HEK293 (cell line): Measurements from ENCODE around the gene TTLL12.
A peak's percentile ranks its signal among the peaks of the same experiment; 100 is the strongest.

ENCODE experiments used
- CTCF ChIA-PET: fragments of 350-600 bp; formaldehyde crosslinking; extraction: SDS; loops from one replicate; lab custom pipeline; 2021; ENCODE audit warnings: antibody characterized with exemption; lab: Yijun Ruan, JAX
- POLR2A ChIA-PET: fragments of 300-600 bp; formaldehyde crosslinking; extraction: SDS; loops from one replicate; lab custom pipeline; 2020; ENCODE audit warnings: antibody characterized with exemption, inconsistent platforms; lab: Yijun Ruan, JAX
- H3K27ac ChIP-seq: fragments of 200-500 bp; sonication (Bioruptor generic); 2 replicates; pipeline ENCODE4 v1.5.1; 2014; ENCODE audit warnings: low read depth, low read length, control low read depth, inconsistent platforms; ENCODE audit errors: extremely low read depth
- H3K36me3 ChIP-seq, 2 experiments: fragments of 200-500 bp in 1 of 2; sonication (Bioruptor generic) in 1 of 2; 1 replicate in 1 of 2; 2 replicates in 1 of 2; pipeline ENCODE4 v1.5.1; 2014 to 2017; ENCODE audit warnings: inconsistent platforms in 2 of 2, low read length in 2 of 2; ENCODE audit not compliant: control insufficient read depth in 2 of 2, insufficient read depth in 1 of 2
- H3K4me1 ChIP-seq: fragments of 200-500 bp; sonication (Bioruptor generic); 2 replicates; pipeline ENCODE4 v1.5.1; 2014; ENCODE audit warnings: mild to moderate bottlenecking, low read length, inconsistent platforms; ENCODE audit not compliant: control insufficient read depth, insufficient read depth
- H3K4me3 ChIP-seq: 2 replicates; pipeline ENCODE4 v1.5.1; 2011; ENCODE audit warnings: low read depth, mild to moderate bottlenecking, control low read depth, low read length, moderate library complexity
- H3K9me3 ChIP-seq: fragments of 200-500 bp; sonication (Bioruptor generic); 2 replicates; pipeline ENCODE4 v1.5.1; 2014; ENCODE audit warnings: low read depth, low read length, inconsistent platforms; ENCODE audit not compliant: control insufficient read depth, insufficient read depth
- GFI1B ChIP-seq: fragments of 450-650 bp; formaldehyde crosslinking; IDR thresholded peaks from 2 replicates; pipeline ENCODE4 v1.5.1; 2016; ENCODE audit warnings: missing biosample characterization, missing genetic modification characterization
- GLI2 ChIP-seq: fragments of 450-650 bp; formaldehyde crosslinking; IDR thresholded peaks from 2 replicates; pipeline ENCODE4; 2017; ENCODE audit warnings: missing biosample characterization, missing genetic modification characterization, low read depth, borderline replicate concordance
- GLIS1 ChIP-seq: fragments of 450-650 bp; formaldehyde crosslinking; IDR thresholded peaks from 2 replicates; pipeline ENCODE4 v1.5.1; 2016; ENCODE audit warnings: missing biosample characterization, missing genetic modification characterization
- GLIS2 ChIP-seq: fragments of 450-650 bp; formaldehyde crosslinking; IDR thresholded peaks from 2 replicates; pipeline ENCODE4 v1.5.1; 2016; ENCODE audit warnings: missing biosample characterization, missing genetic modification characterization
- KLF1 ChIP-seq: fragments of 450-650 bp; formaldehyde crosslinking; IDR thresholded peaks from 2 replicates; pipeline ENCODE4 v1.5.1; 2016; ENCODE audit warnings: missing biosample characterization, missing genetic modification characterization
- KLF8 ChIP-seq: fragments of 450-650 bp; formaldehyde crosslinking; IDR thresholded peaks from 2 replicates; pipeline ENCODE4 v1.5.1; 2016; ENCODE audit warnings: missing biosample characterization, missing genetic modification characterization
- KLF9 ChIP-seq: fragments of 450-650 bp; formaldehyde crosslinking; IDR thresholded peaks from 2 replicates; pipeline ENCODE4 v1.5.1; 2016; ENCODE audit warnings: missing biosample characterization, missing genetic modification characterization, low read depth
- MEIS1 ChIP-seq: sonication (generic); formaldehyde crosslinking; IDR thresholded peaks from 2 replicates; pipeline ENCODE4 v1.8.1; 2022; ENCODE audit warnings: missing genetic modification reagents, mild to moderate bottlenecking, borderline replicate concordance
- RBAK ChIP-seq: fragments of 450-650 bp; formaldehyde crosslinking; IDR thresholded peaks from 2 replicates; pipeline ENCODE4 v1.5.1; 2016; ENCODE audit warnings: missing biosample characterization, missing genetic modification characterization
- ZBTB20 ChIP-seq: fragments of 450-650 bp; formaldehyde crosslinking; IDR thresholded peaks from 2 replicates; pipeline ENCODE4 v1.5.1; 2016; ENCODE audit warnings: missing biosample characterization, missing genetic modification characterization
- ZIC2 ChIP-seq: fragments of 450-650 bp; formaldehyde crosslinking; IDR thresholded peaks from 2 replicates; pipeline ENCODE4 v1.5.1; 2016; ENCODE audit warnings: missing biosample characterization, missing genetic modification characterization
- ZNF10 ChIP-seq: fragments of 450-650 bp; formaldehyde crosslinking; IDR thresholded peaks from 2 replicates; pipeline ENCODE4 v1.5.1; 2017; ENCODE audit warnings: missing biosample characterization, missing genetic modification characterization
- ZNF132 ChIP-seq: fragments of 450-650 bp; formaldehyde crosslinking; IDR thresholded peaks from 2 replicates; pipeline ENCODE4 v1.5.1; 2017; ENCODE audit warnings: missing biosample characterization, missing genetic modification characterization, borderline replicate concordance
- ZNF23 ChIP-seq: fragments of 450-650 bp; formaldehyde crosslinking; IDR thresholded peaks from 2 replicates; pipeline ENCODE4 v1.5.1; 2016; ENCODE audit warnings: missing biosample characterization, missing genetic modification characterization, borderline replicate concordance
- ZNF292 ChIP-seq: fragments of 450-650 bp; formaldehyde crosslinking; IDR thresholded peaks from 2 replicates; pipeline ENCODE4 v1.5.1; 2016; ENCODE audit warnings: low read depth, missing biosample characterization, missing genetic modification characterization, borderline replicate concordance
- ZNF354C ChIP-seq: fragments of 450-650 bp; formaldehyde crosslinking; IDR thresholded peaks from 2 replicates; pipeline ENCODE4 v1.5.1; 2016; ENCODE audit warnings: missing biosample characterization, missing genetic modification characterization, low read depth, borderline replicate concordance
- ZNF423 ChIP-seq: fragments of 450-650 bp; formaldehyde crosslinking; IDR thresholded peaks from 2 replicates; pipeline ENCODE4 v1.5.1; 2016; ENCODE audit warnings: missing biosample characterization, missing genetic modification characterization
- ZNF529 ChIP-seq: fragments of 450-650 bp; formaldehyde crosslinking; IDR thresholded peaks from 2 replicates; pipeline ENCODE4 v1.5.1; 2017; ENCODE audit warnings: missing genetic modification characterization, missing biosample characterization; ENCODE audit not compliant: insufficient replicate concordance
- ZNF544 ChIP-seq: fragments of 450-650 bp; formaldehyde crosslinking; IDR thresholded peaks from 2 replicates; pipeline ENCODE4 v1.5.0; 2017; ENCODE audit warnings: missing biosample characterization, missing genetic modification characterization
- ZNF555 ChIP-seq: fragments of 450-650 bp; formaldehyde crosslinking; conservative IDR thresholded peaks from 2 replicates; pipeline ENCODE4 v1.5.1; 2017; ENCODE audit warnings: missing biosample characterization, mild to moderate bottlenecking, missing genetic modification characterization, inconsistent platforms
- ZNF561 ChIP-seq: fragments of 450-650 bp; IDR thresholded peaks from 2 replicates; pipeline ENCODE4 v1.5.1; 2018; ENCODE audit warnings: missing biosample characterization, missing genetic modification characterization, borderline replicate concordance
- ZNF610 ChIP-seq: fragments of 450-650 bp; formaldehyde crosslinking; IDR thresholded peaks from 2 replicates; pipeline ENCODE4 v1.5.1; 2016; ENCODE audit warnings: missing biosample characterization, missing genetic modification characterization, borderline replicate concordance
- ZNF791 ChIP-seq: fragments of 450-650 bp; formaldehyde crosslinking; IDR thresholded peaks from 2 replicates; pipeline ENCODE4 v1.5.1; 2016; ENCODE audit warnings: missing biosample characterization, missing genetic modification characterization
- TF ChIP-seq, protein P1 (sequence below): IDR thresholded peaks from 2 replicates; pipeline ENCODE4 v1.6.1; 2011; ENCODE audit warnings: mild to moderate bottlenecking, low read depth, low read length, borderline replicate concordance
- TF ChIP-seq, protein P2 (sequence below): fragments of 450-650 bp; formaldehyde crosslinking; IDR thresholded peaks from 2 replicates; pipeline ENCODE4 v1.5.1; 2016; ENCODE audit warnings: missing biosample characterization, missing genetic modification characterization
- TF ChIP-seq, protein P3 (sequence below): fragments of 450-650 bp; formaldehyde crosslinking; IDR thresholded peaks from 2 replicates; pipeline ENCODE4 v1.5.1; 2016; ENCODE audit warnings: missing biosample characterization, missing genetic modification characterization
- TF ChIP-seq, protein P4 (sequence below): fragments of 450-650 bp; formaldehyde crosslinking; IDR thresholded peaks from 2 replicates; pipeline ENCODE4 v1.5.1; 2016; ENCODE audit warnings: missing biosample characterization, missing genetic modification characterization
- TF ChIP-seq, protein P5 (sequence below): fragments of 450-650 bp; formaldehyde crosslinking; IDR thresholded peaks from 2 replicates; pipeline ENCODE4 v1.5.1; 2017; ENCODE audit warnings: missing biosample characterization, missing genetic modification characterization
- TF ChIP-seq, protein P6 (sequence below): fragments of 450-650 bp; formaldehyde crosslinking; IDR thresholded peaks from 2 replicates; pipeline ENCODE4 v1.5.1; 2017; ENCODE audit warnings: missing biosample characterization, missing genetic modification characterization

Gene TTLL12

DNA sequence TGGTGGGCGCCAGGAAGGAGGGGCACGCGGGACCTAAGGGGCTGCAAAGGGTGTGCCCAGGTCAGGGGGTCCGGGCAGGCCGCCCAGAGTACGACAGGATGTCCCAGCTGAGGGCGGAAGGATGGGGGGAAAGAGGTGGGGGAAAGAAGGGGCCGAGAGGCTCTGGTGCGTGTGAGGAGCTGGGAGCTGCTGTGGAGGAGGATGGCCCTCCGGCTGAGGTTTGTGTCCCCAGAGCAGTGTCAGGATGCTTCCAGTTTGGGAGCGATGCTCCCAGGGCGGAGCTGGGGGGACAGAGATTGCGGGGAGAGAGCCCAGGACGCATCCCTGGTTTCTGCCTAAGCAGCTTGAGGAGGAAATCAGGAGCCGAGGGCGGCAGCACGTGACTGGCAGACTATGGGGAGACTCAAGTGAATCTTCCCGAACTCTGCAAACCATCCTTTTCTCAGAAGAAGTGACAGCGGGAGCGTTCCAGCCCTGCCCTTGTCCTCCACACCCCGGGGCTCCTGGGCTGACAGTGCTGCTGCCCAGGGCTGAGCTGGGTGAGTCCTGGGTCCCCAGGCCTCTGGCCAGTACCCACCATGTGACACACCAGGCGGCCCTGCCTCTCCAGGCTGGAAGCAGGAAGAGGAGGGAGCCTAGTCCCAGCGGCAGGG lies 19.7 kb upstream of the TTLL12 start:
- POLR2A ChIA-PET = interaction anchor here (0.6 kb wide), 1 partner anchor 19 kb away, joined by 4 read pairs; no protein-coding TSS in a partner anchor

DNA sequence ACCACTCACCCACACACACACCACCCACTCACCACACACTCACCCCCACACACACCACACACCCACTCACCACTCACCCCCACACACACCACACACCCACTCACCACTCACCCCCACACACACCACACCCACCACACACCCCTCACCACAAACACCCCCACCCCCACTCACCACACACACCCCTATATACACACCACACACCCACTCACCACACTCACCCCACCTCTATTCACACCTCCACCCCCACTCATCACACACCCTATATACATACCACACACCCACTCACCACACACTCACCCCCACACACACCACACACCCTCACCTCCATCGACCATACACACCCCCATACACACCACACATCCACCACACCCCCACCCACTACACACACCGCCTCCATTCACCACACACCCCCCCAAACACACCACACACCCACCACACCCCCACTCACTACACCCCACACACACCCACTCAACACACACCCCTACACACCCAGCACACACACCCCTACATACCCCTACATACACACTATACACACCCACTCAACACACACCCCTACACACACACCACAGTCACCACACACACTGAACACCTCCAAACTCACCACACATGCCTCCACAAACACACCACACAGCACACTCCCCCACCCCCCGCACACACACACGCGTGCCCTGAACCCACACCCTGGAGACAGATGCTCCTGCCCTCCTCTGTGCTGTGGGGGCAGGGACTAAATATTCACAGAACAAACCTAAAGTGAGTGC lies 19.0 kb upstream of the TTLL12 start:
- ChIA-PET POLR2A (interaction anchor here (0.6 kb wide), 1 partner anchor 18 kb away, joined by 4 read pairs; no protein-coding TSS in a partner anchor), CTCF (interaction anchor here (1.0 to 1.1 kb wide), 2 partner anchors 11 to 18 kb away, joined by 4 read pairs; no protein-coding TSS in a partner anchor)
- Histone ChIP-seq H3K4me3 (no peak overlapping the region), H3K9me3 (no peaks in the 10 kb centered on the region), H3K27ac (no peak overlapping the region), H3K4me1 (no peaks in the 10 kb centered on the region), H3K36me3 (no peaks in the 10 kb centered on the region)
- TF ChIP-seq ZNF610 (tag by site-specific recombination) (no peak), ZBTB20 (tag by site-specific recombination) (no peak), GLIS2 (tag by site-specific recombination) (0 out of 2 replicates have a peak, but pooled peaks have one; percentile 12), ZNF529 (tag by site-specific recombination) (no peak), KLF8 (tag by site-specific recombination) (peak; percentile 82; the same call in 1 of the 2 replicates), KLF9 (tag by site-specific recombination) (peak; percentile 81), ZIC2 (tag by site-specific recombination) (no peak), ZNF791 (tag by site-specific recombination) (0 out of 2 replicates have a peak, but pooled peaks have one; percentile 19), KLF1 (tag by site-specific recombination) (peak; percentile 100), ZNF132 (tag by site-specific recombination) (no peak), ZNF423 (tag by site-specific recombination) (no peak), ZNF561 (tag by site-specific recombination) (no peak), ZNF544 (tag by site-specific recombination) (no peak)
- TF ChIP-seq, protein P1, sequence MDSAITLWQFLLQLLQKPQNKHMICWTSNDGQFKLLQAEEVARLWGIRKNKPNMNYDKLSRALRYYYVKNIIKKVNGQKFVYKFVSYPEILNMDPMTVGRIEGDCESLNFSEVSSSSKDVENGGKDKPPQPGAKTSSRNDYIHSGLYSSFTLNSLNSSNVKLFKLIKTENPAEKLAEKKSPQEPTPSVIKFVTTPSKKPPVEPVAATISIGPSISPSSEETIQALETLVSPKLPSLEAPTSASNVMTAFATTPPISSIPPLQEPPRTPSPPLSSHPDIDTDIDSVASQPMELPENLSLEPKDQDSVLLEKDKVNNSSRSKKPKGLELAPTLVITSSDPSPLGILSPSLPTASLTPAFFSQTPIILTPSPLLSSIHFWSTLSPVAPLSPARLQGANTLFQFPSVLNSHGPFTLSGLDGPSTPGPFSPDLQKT = no peak
- TF ChIP-seq, protein P2, sequence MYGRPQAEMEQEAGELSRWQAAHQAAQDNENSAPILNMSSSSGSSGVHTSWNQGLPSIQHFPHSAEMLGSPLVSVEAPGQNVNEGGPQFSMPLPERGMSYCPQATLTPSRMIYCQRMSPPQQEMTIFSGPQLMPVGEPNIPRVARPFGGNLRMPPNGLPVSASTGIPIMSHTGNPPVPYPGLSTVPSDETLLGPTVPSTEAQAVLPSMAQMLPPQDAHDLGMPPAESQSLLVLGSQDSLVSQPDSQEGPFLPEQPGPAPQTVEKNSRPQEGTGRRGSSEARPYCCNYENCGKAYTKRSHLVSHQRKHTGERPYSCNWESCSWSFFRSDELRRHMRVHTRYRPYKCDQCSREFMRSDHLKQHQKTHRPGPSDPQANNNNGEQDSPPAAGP (tag by site-specific recombination) = 0 out of 2 replicates have a peak, but pooled peaks have one; percentile 13
- TF ChIP-seq, protein P3, sequence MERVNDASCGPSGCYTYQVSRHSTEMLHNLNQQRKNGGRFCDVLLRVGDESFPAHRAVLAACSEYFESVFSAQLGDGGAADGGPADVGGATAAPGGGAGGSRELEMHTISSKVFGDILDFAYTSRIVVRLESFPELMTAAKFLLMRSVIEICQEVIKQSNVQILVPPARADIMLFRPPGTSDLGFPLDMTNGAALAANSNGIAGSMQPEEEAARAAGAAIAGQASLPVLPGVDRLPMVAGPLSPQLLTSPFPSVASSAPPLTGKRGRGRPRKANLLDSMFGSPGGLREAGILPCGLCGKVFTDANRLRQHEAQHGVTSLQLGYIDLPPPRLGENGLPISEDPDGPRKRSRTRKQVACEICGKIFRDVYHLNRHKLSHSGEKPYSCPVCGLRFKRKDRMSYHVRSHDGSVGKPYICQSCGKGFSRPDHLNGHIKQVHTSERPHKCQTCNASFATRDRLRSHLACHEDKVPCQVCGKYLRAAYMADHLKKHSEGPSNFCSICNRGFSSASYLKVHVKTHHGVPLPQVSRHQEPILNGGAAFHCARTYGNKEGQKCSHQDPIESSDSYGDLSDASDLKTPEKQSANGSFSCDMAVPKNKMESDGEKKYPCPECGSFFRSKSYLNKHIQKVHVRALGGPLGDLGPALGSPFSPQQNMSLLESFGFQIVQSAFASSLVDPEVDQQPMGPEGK (tag by site-specific recombination) = peak; percentile 18; the same call in 1 of the 2 replicates

More for the DNA sequence above, 19.7 kb upstream of the TTLL12 start:
- no peak overlapping the region for H3K27ac ChIP-seq
- CTCF ChIA-PET = interaction anchor here (0.6 to 1.1 kb wide), 3 partner anchors 10 to 586 kb away, joined by 3 to 4 read pairs (median 3); no protein-coding TSS in a partner anchor
- no peaks in the 10 kb centered on the region for H3K36me3 ChIP-seq
- H3K4me3 ChIP-seq = no peak overlapping the region
- no peaks in the 10 kb centered on the region for H3K9me3 ChIP-seq
- H3K4me1 ChIP-seq = no peaks in the 10 kb centered on the region
- TF ChIP-seq ZNF555 (tag by site-specific recombination) = no peak
- TF ChIP-seq, protein P4, sequence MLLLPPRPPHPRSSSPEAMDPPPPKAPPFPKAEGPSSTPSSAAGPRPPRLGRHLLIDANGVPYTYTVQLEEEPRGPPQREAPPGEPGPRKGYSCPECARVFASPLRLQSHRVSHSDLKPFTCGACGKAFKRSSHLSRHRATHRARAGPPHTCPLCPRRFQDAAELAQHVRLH (tag by site-specific recombination) = no peak
- no peak for TF ChIP-seq GLIS2 (tag by site-specific recombination)
- no peak for TF ChIP-seq RBAK (tag by site-specific recombination)
- no peak for TF ChIP-seq ZNF23 (tag by site-specific recombination)
- no peak for TF ChIP-seq GFI1B (tag by site-specific recombination)
- TF ChIP-seq, protein P5, sequence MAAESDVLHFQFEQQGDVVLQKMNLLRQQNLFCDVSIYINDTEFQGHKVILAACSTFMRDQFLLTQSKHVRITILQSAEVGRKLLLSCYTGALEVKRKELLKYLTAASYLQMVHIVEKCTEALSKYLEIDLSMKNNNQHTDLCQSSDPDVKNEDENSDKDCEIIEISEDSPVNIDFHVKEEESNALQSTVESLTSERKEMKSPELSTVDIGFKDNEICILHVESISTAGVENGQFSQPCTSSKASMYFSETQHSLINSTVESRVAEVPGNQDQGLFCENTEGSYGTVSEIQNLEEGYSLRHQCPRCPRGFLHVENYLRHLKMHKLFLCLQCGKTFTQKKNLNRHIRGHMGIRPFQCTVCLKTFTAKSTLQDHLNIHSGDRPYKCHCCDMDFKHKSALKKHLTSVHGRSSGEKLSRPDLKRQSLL (tag by site-specific recombination) = no peak
- TF ChIP-seq ZNF354C (tag by site-specific recombination) = no peak
- no peak for TF ChIP-seq GLI2
- TF ChIP-seq, protein P6, sequence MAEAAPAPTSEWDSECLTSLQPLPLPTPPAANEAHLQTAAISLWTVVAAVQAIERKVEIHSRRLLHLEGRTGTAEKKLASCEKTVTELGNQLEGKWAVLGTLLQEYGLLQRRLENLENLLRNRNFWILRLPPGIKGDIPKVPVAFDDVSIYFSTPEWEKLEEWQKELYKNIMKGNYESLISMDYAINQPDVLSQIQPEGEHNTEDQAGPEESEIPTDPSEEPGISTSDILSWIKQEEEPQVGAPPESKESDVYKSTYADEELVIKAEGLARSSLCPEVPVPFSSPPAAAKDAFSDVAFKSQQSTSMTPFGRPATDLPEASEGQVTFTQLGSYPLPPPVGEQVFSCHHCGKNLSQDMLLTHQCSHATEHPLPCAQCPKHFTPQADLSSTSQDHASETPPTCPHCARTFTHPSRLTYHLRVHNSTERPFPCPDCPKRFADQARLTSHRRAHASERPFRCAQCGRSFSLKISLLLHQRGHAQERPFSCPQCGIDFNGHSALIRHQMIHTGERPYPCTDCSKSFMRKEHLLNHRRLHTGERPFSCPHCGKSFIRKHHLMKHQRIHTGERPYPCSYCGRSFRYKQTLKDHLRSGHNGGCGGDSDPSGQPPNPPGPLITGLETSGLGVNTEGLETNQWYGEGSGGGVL (tag by site-specific recombination) = no peak
- TF ChIP-seq MEIS1 (CRISPR knock-in tag) = no peak
- no peak for TF ChIP-seq GLIS1
- no peak for TF ChIP-seq ZNF292 (tag by site-specific recombination)
- TF ChIP-seq ZNF10 (tag by site-specific recombination) = no peak
